ENCODE results near the gene TPSB2.

Gene TPSB2

GRCh38 chr16:1258906-1259759 lies 29.1 kb upstream of the TPSB2 start:
- ATAC-seq (ENCODE audit: insufficient read depth, low read depth): no peak
- H3K36me3 ChIP-seq (ENCODE audit: insufficient read depth, low read length): no peaks in the 10 kb centered on the region
- no peaks in the 10 kb centered on the region for H3K27me3 ChIP-seq (ENCODE audit: insufficient read depth, low read length, poor library complexity)
- no peak overlapping the region for H3K9ac ChIP-seq (ENCODE audit: low read depth, low read length)
- no peak overlapping the region for H3K4me3 ChIP-seq (ENCODE audit: low read depth in 1 of 2, low read length in 2 of 2)
- H3K4me2 ChIP-seq (ENCODE audit: insufficient read depth, low read length): no peak overlapping the region
- H2AFZ ChIP-seq (ENCODE audit: low read depth, low read length): no peak overlapping the region
- H3K79me2 ChIP-seq (ENCODE audit: insufficient read depth, low read length): no peaks in the 10 kb centered on the region
- H3K9me3 ChIP-seq (ENCODE audit: insufficient read depth, low read length, severe bottlenecking): no peaks in the 10 kb centered on the region
- no peak overlapping the region for H3K27ac ChIP-seq (ENCODE audit: low read length)
- no peak for TF ChIP-seq EZH2 (IDR thresholded peaks at IDR 0.05; ENCODE audit: borderline replicate concordance, low read depth, low read length, severe bottlenecking)
- no peak for TF ChIP-seq CTCF (IDR thresholded peaks at IDR 0.05; ENCODE audit: borderline replicate concordance, extremely low read depth, low read length, poor library complexity, severe bottlenecking)
- DNase-seq: no peak
- no peaks in the 10 kb centered on the region; the same call in 1 of the 2 replicates for H4K20me1 ChIP-seq (ENCODE audit: insufficient read depth, low read length)
- H3K4me1 ChIP-seq (ENCODE audit: insufficient read depth, low read length): no peaks in the 10 kb centered on the region

GRCh38 chr16:1258225-1258600 lies 28.2 kb upstream of the TPSB2 start:
- no peak for DNase-seq
- no peaks in the 10 kb centered on the region for H3K27me3 ChIP-seq (ENCODE audit: insufficient read depth, low read length, poor library complexity)
- ATAC-seq (ENCODE audit: insufficient read depth, low read depth): no peak

GRCh38 chr16:1257561-1258224 lies 27.7 kb upstream of the TPSB2 start:
- Histone ChIP-seq H3K27me3 (ENCODE audit: insufficient read depth, low read length, poor library complexity) (no peaks in the 10 kb centered on the region), H3K36me3 (ENCODE audit: insufficient read depth, low read length) (no peaks in the 10 kb centered on the region), H3K4me3 (ENCODE audit: low read depth in 1 of 2, low read length in 2 of 2) (no peak overlapping the region), H3K4me1 (ENCODE audit: insufficient read depth, low read length) (no peaks in the 10 kb centered on the region), H4K20me1 (ENCODE audit: insufficient read depth, low read length) (no peaks in the 10 kb centered on the region), H3K9me3 (ENCODE audit: insufficient read depth, low read length, severe bottlenecking) (no peaks in the 10 kb centered on the region), H2AFZ (ENCODE audit: low read depth, low read length) (no peak overlapping the region), H3K79me2 (ENCODE audit: insufficient read depth, low read length) (no peaks in the 10 kb centered on the region), H3K9ac (ENCODE audit: low read depth, low read length) (no peak overlapping the region), H3K27ac (ENCODE audit: low read length) (no peak overlapping the region), H3K4me2 (ENCODE audit: insufficient read depth, low read length) (no peak overlapping the region)
- DNase-seq: no peak
- TF ChIP-seq CTCF (IDR thresholded peaks at IDR 0.05; ENCODE audit: borderline replicate concordance, extremely low read depth, low read length, poor library complexity, severe bottlenecking): no peak
- TF ChIP-seq EZH2 (IDR thresholded peaks at IDR 0.05; ENCODE audit: borderline replicate concordance, low read depth, low read length, severe bottlenecking): no peak
- peak; percentile 14; the same call in 1 of the 3 replicates for ATAC-seq (ENCODE audit: insufficient read depth, low read depth)

More at GRCh38 chr16:1258225-1258600, 28.2 kb upstream of the TPSB2 start:
- H4K20me1 ChIP-seq (ENCODE audit: insufficient read depth, low read length): no peaks in the 10 kb centered on the region
- no peaks in the 10 kb centered on the region for H3K9me3 ChIP-seq (ENCODE audit: insufficient read depth, low read length, severe bottlenecking)
- H3K36me3 ChIP-seq (ENCODE audit: insufficient read depth, low read length): no peaks in the 10 kb centered on the region
- H3K4me3 ChIP-seq (ENCODE audit: low read depth in 1 of 2, low read length in 2 of 2): no peak overlapping the region
- no peaks in the 10 kb centered on the region for H3K79me2 ChIP-seq (ENCODE audit: insufficient read depth, low read length)
- H3K27ac ChIP-seq (ENCODE audit: low read length): no peak overlapping the region
- no peak overlapping the region for H3K9ac ChIP-seq (ENCODE audit: low read depth, low read length)
- H3K4me2 ChIP-seq (ENCODE audit: insufficient read depth, low read length): no peak overlapping the region
- TF ChIP-seq EZH2 (IDR thresholded peaks at IDR 0.05; ENCODE audit: borderline replicate concordance, low read depth, low read length, severe bottlenecking): no peak
- TF ChIP-seq CTCF (IDR thresholded peaks at IDR 0.05; ENCODE audit: borderline replicate concordance, extremely low read depth, low read length, poor library complexity, severe bottlenecking): no peak
- H3K4me1 ChIP-seq (ENCODE audit: insufficient read depth, low read length): no peaks in the 10 kb centered on the region
- no peak overlapping the region for H2AFZ ChIP-seq (ENCODE audit: low read depth, low read length)
